Fibroblast of skin of right biceps (primary cell): Measurements from ENCODE around the gene FRMD6.

ENCODE experiments used
- DNase-seq: peaks from one replicate; pipeline ENCODE4 v3.0.0-alpha.2; 2013

FRMD6 gene

GRCh38 chr14:51651388-51652167 is at the start of gene FRMD6:
Gene FRMD6 (plus strand): TSS chr14:51651910. CDS start chr14:51689837, 37,927 bp downstream.
- peak; percentile 95 for DNase-seq

GRCh38 chr14:51602310-51602709 is 49.4 kb upstream of the FRMD6 start:
- DNase-seq, result peak; percentile 90

- peak; percentile 45 for DNase-seq
These were observed 48.2 kb upstream of the FRMD6 start for GRCh38 chr14:51603495-51603894.

GRCh38 chr14:51604073-51604472 is 47.6 kb upstream of the FRMD6 start:
- peak; percentile 99 for DNase-seq

GRCh38 chr14:51605575-51605974 is 46.1 kb upstream of the FRMD6 start:
- peak; percentile 75 for DNase-seq

GRCh38 chr14:51607711-51608110 is 44.0 kb upstream of the FRMD6 start:
- peak; percentile 99 for DNase-seq

- DNase-seq, result peak; percentile 59
These were observed 42.3 kb upstream of the FRMD6 start for GRCh38 chr14:51609251-51609954.

- peak; percentile 56 for DNase-seq
These were observed 41.8 kb upstream of the FRMD6 start for GRCh38 chr14:51609955-51610283.

- peak; percentile 38 for DNase-seq
These were observed 40.9 kb upstream of the FRMD6 start for GRCh38 chr14:51610771-51611170.

GRCh38 chr14:51612449-51612848 is 39.3 kb upstream of the FRMD6 start:
- no peak for DNase-seq

- DNase-seq, result no peak
These were observed 38.3 kb upstream of the FRMD6 start for GRCh38 chr14:51613416-51613815.

- DNase-seq, result peak; percentile 83
These were observed 37.0 kb upstream of the FRMD6 start for GRCh38 chr14:51614707-51615106.

- DNase-seq, result no peak
These were observed 35.5 kb upstream of the FRMD6 start for GRCh38 chr14:51616256-51616655.

GRCh38 chr14:51616724-51617409 is 34.8 kb upstream of the FRMD6 start:
- peak; percentile 97 for DNase-seq

GRCh38 chr14:51619561-51619960 is 32.1 kb upstream of the FRMD6 start:
- no peak for DNase-seq

GRCh38 chr14:51620056-51620455 is 31.7 kb upstream of the FRMD6 start:
- DNase-seq, result no peak

- no peak for DNase-seq
These were observed 30.1 kb upstream of the FRMD6 start for GRCh38 chr14:51621654-51622053.

- no peak for DNase-seq
These were observed 29.3 kb upstream of the FRMD6 start for GRCh38 chr14:51622376-51622775.

GRCh38 chr14:51624955-51625569 is 26.6 kb upstream of the FRMD6 start:
- DNase-seq, result no peak

- no peak for DNase-seq
These were observed 25.5 kb upstream of the FRMD6 start for GRCh38 chr14:51626185-51626584.

GRCh38 chr14:51626788-51627187 is 24.9 kb upstream of the FRMD6 start:
- DNase-seq, result no peak

- DNase-seq, result no peak
These were observed 24.4 kb upstream of the FRMD6 start for GRCh38 chr14:51627313-51627712.

- peak; percentile 51 for DNase-seq
These were observed 23.5 kb upstream of the FRMD6 start for GRCh38 chr14:51628238-51628637.
